GM19239 (cell line): ENCODE measurements around the gene TSPEAR.
"Not testable (repeated sequence)": the region's sequence is repeated elsewhere in the genome, so short reads cannot be mapped to it uniquely, and the experiment has no call there.

Experiments
- DNase-seq: peaks from one replicate; pipeline ENCODE4 v3.0.0; 2011; ENCODE audit warnings: low spot score; ENCODE audit not compliant: insufficient read length
- FAIRE-seq: peaks from 2 replicates; lab custom pipeline; 2011; peaks lifted over from hg19 to GRCh38; lab: Jason Lieb, UNC

TSPEAR gene

DNA sequence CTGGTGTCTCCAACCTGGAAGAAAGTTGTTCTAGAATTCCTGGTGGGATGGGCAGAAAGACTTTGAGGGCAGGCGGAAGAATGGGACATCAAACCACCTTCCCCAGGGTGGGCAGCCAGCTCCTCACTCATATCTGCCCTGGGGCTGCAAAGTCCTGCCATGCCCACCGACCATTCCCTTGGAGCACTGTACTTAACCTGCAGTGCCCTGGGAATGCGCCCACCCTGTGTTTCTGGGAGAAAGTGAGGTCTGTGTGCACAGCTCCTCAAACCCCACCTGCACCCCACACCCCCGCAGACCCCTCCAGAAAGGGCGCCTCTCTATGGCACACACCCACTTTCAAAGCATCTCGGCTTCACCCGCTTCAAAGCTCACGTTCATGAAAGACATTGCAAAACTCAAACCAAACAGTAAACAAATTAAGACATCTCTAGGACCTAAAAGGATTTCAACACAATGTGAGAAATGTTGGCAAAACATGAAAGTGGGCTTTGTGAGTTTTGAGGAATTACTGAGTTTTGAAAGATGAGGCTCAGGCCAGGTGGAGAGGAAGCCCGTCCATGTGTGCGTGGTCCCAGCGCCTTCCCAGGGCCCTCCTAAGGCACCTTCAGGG, 196.5 kb downstream of the TSPEAR start:
- FAIRE-seq (no peak), DNase-seq (no peak)

DNA sequence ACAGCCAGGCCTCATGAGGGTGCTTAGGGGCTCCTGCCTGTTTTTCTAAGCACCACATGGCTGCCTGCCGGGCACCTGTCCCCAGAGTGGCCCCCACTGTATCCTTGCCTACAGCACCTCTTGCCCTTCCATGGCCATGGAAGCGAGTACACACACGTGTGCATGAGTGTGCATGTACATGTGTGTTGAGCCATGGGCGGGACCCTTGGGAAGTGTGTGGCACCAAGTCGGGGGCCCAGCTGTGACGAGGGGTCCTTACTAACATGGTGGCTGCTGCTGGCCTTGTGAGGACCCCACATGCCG, 197.2 kb downstream of the TSPEAR start:
- FAIRE-seq = no peak

DNA sequence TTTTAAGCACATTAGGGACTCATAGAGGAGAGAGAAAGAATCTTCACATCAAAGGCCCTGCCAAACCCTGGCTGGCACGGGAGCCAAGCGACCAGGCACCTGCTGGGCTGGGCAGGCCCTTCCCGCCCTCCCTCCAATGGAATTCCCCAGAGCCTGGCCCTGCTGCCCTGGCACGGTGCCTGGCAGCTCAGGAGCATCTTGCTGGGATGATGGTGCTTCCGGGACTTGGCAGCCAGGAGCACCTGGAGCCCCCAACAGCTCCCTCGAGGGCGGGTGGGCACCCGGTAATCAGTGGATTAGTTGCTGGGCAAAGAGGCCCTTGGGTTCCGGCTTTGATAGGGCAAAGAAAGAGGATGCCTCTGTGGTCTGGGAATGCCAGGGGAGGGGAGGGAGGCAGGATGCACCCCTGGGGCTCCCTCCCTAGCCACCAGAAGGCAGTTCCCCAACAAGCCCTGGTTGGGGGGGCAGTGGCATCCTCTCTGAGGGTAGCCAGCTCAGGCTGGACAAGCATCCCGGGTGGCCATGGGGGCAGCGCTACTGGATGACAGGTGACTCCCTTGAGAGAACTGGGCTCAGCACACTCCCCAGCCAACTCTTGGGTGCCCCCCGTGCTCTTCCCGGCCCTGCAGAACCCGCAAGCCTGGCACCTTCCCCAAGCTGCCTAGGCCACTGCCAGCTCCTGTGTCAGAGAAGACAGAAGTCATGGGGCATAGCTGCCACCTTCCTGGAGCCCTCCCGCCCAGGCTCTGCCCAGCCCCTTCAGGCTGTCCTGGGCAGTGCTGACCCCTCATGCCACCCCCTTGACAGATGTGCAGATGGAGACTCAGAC, 197.8 kb downstream of the TSPEAR start:
- no peak for FAIRE-seq
- no peak for DNase-seq

More for the DNA sequence above, 197.2 kb downstream of the TSPEAR start:
- no peak for DNase-seq

DNA sequence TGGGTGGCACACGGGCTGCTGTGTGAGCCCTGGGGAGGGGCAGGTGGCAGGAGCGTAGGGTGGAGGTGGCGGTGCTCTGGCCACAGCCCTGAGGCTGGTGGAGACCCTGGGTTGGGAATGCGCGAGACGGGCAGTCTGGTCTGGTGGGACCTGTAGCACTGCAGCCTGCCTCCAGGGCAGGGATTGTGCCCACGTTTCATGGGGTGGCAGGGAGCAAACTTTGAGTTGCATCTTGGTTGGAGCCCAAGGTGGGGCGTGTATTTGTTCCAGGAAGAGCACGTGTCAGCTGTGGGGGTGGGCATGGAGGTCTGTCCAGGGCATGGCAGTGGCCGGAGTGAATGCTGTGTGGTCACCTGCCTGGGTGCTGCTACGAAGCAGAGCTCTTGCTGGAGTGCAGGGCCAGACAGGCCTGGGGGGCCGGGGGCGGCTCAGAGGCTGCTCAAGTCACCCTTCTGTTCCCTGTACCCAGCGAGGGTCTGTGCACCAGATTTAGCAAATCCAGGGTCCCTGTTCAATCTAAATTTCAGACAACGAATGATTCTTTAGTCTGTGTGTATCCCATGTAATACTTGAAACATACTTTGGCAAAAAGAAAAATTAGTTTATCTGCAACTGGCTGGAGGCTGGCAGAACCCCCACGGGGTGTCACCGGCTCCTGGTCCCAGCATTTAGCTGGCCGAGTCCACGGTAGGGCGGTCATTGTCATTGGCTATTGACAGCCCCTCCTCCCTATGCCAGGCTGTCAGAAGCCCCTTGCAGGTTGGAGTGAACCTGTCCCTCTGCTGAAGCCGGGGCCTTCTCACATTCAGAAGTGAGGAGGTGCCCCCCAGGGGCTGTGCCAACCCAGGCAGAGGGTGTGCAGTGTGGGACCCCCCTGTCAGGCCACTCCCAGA, 198.6 kb downstream of the TSPEAR start:
- DNase-seq (no peak), FAIRE-seq (no peak)

DNA sequence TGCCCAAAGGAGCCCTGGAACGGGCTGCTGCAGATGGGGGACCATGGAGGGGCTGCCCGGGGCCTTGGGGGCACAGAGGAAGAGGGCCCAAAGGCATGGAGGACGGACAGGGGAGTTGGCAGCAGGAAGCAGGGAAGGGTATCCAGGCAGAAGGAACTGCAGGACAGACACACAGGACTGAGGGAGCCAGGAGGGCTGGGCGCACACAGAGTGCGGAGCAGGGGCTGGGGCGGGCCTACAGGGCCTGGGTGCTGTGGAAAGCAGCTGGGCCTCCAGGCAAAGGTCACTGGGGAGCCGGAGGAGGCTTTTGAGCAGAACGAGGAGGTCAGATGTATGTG, 199.5 kb downstream of the TSPEAR start:
- no peak for FAIRE-seq
- DNase-seq = no peak

DNA sequence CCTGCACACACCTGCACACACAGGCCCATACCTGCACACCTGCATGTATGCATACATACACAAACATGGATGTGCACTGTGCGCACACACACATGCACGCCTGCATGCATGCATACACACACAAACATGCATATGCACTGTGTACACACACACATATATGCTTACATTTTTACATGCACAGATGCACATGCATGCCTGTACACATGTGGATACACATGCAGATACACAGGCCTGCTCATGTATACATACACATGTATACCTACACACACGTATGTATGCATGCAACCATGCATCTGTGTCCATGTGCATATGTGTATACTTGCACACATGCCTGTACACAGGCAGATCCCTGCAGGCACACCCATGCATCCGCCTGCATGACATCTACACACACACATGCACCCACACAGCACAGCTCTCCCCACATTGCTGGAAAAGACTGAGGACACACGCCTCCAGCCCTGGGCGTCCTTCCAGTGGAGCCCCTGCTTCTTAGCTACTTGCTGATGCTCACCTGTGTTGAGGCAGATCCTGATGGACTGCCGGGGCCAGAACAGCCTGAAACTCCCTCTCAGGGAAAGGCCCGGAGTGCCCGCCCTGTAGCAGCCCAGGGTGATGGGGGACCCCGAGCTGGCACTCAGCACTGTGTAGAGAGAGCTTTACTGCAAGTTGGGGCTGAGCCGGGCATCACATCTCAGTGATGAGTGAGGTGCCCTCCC, 200.0 kb downstream of the TSPEAR start:
- no peak for DNase-seq
- no peak for FAIRE-seq

DNA sequence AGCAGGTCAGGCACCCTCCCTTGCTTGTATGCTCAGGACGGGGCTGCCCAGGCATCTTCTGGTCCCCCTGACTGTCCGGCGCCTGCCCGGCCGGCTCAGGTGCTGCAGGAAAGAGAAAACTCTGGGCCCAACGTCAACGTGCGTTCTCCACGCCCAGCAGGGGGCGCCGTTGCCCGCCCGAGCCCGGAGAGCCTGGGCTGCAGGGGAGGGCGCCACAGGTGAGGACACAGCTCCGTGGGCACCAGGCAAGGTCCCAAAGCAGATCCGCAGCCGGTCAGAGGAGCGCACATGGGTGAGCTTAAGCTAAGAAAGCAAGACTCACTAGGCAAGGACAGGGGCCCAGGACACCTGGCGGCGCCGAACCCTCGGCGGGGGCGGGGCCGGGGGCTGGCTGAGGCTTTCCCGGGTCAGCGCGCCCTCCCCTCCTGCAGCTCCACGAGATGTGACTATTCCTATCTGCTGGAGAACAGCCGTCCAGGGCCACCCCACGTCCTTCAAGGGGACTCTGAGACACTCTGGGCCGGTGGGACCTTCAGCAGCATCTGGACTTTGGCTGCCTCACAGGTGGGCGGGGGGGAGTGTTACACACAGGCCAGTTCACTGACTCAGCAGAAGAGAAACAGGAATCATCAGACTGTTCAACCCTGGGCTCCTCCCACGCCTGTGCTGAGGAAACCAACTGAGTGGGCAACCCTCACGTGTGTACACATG, 200.7 kb downstream of the TSPEAR start:
- DNase-seq (peak; percentile 89), FAIRE-seq (peak; percentile 81)

DNA sequence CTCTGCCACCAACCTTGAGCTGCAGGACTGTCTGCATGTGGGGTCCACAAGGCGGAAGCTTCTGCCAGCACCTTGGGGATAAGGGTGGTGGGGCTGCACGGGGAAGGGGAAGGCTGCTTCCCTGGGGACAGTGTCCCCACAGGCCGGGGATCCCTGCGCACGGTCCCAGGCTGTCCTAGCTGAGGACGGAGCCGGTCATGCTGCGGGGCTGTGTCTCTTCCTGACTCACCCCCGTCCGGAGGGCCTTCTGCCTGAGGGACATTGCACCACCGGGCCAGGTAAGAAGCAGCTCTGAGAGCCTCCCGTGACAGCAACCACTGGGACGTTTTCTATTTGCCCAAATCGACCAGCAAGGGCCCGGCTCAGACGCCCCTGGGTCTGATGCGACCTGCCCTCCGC, 201.3 kb downstream of the TSPEAR start:
- FAIRE-seq = no peak
- no peak for DNase-seq

DNA sequence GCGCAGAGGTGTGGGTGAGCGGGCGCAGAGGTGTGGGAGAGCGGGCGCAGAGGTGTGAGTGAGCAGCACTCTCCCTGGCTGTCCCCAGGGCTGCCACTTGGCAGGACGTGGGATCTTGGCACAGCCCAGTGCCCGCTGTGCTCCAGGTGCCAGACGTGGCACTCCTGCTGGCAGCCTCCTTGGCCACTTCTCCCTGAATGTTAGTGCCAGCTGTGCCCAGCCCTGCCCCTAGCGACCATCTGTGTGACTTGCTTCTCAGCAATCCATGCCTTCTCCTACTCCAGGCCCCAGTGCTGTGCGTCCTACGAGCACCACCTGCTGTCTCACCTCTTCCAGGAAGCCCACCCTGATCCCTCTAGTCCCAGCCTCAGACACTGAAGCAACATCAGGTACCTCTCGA, 201.8 kb downstream of the TSPEAR start:
- FAIRE-seq = no peak
- no peak for DNase-seq

DNA sequence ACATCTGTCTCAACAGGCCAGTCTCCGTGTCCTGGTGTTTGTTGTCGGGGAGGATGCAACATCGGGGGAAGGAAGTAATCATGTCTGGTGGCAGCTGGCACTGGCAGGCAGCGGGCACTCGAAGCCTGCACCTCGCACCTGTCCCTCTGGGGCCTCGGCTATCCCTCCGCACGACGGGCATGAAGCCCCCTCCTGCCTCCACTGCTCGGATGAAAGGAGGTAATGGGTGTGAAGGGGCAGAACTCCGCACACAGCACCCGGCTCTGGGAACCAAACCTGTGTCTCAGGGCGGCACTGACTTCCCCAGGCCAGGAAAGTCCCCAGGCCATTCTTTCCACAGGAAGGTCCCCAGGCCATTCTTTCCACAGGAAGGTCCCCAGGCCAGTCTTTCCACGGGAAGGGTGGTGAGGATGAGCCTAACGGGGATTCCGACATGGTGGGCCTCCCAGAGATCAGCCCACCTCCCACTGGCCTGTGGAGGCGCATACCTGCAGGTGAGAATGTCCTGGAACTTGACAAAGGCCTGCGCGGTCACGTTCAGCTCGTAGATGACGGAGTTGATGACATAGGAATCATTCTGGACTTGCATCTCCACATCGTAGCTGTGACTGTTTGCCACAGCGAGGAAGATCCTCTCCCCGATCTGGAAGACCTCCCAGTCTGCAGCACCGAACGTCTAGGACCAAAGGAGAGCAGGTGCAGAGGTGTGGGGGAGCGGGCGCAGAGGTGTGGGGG, 202.5 kb downstream of the TSPEAR start:
- DNase-seq = no peak
- FAIRE-seq = no peak

DNA sequence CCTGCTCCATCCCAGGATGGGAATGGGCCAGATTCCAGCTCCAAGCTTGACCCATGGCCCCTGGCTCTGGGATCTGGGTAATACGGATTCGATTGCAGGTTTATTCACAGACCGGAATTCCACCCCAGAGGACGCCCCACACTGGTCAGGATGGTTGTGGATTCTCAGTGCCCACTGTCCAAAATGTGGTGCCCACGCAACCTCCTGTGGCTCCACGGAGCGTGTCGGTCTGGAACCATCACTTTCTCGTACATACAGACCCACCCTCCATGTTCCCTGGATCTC, 203.0 kb downstream of the TSPEAR start:
- FAIRE-seq = no peak
- DNase-seq = no peak

DNA sequence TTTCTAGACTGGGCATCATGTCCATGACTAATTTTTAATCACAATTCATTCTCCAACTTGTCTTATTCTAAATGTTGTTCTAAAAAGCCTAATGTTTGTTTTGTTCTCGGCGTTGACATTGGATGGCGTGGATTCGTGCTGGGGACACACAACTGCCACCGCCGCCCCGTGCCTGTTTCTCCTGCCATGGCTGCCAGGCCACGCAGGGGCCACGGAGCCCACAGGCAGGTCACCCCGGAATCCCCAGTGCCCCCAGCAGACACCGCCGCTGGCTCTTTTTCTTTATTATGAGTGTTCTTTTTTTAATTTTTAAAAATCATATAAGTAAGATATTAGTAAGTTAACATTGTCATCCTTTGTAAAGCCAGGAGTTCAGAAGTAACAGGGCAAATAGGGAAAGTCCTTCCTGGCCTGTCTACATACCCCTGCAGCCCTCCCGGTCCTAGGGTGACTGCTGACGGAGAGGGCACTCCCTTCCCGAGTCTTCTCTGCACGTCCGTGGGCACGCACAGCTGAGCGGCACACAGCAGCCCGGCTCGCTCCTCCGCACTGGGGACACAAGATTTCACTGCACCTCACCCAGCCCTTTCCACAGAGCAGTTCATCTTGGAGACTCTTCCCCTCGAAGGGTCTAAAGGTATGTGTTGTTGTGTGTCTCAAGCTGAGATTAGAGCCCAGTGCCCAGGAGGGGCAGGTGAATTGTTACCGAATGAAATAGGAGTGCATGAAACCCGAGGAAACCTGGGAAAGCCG, 203.5 kb downstream of the TSPEAR start:
- FAIRE-seq (no peak), DNase-seq (no peak)

DNA sequence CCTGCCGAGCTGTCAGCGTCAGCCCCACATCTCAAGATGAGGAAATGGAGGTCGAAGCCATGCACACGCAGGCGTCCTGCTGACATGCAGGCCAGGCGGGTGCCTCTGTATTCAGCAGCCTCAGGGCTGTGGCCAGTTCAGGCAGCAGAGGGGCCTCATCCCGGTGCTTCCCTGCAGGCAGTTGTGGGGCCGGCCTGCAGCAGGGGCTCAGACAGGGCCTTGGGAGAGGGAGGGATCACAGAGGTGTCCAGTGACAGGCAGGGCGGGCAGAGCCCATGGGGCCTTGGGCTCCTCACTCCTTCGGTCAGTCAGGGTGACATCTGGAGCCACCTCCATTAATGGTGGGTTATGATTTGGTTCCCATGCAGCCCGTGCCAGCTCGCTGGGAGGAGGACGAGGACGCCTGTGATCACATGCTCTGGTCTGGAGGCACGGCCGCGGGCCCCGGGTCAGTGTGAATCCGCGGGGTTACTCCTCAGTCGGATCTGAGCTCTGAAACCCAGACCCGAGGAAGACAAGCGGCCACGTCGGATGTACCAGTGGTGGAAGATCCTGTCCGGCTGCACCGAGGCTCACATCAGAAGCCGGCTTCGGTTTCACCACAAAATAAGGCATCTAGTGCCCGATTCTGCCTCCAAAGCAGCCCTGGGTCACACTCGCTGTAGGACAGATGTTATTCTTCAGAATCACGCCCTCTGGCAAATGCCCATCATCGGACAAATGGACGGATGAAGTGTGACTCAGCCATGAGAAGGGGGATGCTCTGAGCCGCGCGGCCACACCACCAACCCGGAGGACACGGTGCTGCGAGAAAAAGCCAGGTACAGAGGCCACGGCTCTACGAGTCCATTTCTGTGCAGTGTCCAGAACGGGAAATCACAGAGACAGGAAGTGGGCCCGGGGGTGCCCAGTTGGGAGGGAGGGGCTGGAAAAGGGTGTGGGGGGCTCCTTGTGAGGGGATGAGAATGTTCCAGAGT, 204.8 kb downstream of the TSPEAR start:
- FAIRE-seq = no peak

DNA sequence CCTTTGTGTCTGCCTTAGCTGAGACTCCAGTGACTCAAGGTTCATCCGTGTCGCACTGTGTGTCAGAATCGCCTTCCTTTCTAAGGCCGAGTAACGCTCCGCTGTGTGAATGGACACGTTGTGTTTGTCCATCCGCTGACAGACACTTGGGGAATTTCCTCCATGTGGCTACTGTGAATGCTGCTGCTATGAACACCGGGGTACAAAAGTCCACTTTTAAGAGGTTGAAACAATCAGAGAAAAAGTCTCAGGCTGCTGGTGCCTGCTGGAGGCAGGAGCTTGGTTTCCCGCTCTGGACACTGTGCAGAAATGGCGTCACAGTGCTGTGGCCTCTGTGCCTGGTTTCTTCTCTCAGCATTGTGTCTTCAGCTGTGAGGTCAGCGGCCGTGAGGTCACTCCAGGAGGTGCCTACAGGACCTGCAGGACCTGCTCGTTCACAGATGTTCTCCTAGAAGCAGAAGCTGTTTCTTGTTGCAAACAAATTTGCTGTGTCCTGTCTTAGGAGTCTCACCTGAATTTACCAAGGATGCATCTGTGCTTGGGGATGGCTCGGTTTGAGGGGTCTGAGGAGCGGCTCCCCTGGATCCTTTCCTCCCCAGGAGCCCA, 205.6 kb downstream of the TSPEAR start:
- no peak for FAIRE-seq
- no peak for DNase-seq

More for the DNA sequence above, 204.8 kb downstream of the TSPEAR start:
- DNase-seq = no peak

DNA sequence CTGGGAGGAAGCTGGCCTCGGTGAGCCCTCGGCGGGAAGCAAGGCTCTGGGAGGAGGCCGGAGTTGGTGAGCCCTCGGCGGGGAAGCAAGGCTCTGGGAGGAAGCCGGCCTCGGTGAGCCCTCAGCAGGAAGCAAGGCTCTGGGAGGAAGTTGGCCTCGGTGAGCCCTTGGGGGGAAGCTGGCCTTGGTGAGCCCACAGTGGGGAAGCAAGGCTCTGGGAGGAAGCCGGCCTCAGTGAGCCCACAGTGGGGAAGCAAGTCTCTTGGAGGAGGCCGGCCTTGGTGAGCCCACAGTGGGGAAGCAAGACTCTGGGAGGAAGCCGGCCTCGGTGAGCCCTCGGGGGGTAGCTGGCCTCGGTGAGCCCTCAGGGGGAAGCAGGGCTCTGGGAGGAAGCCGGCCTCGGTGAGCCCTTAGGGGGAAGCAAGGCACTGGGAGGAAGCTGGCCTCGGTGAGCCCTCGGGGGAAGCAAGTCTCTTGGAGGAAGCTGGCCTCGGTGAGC, 207.4 kb downstream of the TSPEAR start:
- no peak for FAIRE-seq
- DNase-seq = no peak

DNA sequence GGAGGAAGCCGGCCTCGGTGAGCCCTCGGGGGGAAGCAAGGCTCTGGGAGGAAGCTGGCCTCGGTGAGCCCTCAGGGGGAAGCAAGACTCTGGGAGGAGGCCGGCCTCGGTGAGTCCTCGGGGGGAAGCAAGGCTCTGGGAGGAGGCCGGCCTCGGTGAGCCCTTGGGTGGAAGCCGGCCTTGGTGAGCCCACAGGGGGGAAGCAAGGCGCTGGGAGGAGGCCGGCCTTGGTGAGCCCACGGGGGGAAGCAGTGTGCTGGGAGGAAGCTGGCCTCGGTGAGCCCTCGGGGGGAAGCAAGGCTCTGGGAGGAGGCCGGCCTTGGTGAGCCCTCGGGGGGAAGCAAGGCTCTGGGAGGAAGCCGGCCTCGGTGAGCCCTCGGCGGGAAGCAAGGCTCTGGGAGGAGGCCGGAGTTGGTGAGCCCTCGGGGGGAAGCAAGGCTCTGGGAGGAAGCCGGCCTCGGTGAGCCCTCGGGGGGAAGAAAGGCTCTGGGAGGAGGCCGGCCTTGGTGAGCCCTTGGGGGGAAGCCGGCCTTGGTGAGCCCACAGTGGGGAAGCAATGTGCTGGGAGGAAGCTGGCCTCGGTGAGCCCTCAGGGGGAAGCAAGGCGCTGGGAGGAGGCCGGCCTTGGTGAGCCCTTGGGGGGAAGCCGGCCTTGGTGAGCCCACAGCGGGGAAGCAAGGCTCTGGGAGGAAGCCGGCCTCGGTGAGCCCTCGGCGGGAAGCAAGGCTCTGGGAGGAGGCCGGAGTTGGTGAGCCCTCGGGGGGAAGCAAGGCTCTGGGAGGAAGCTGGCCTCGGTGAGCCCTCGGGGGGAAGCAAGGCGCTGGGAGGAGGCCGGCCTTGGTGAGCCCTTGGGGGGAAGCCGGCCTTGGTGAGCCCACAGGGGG, 208.1 kb downstream of the TSPEAR start:
- not testable (repeated sequence) for FAIRE-seq

More for the DNA sequence above, 208.1 kb downstream of the TSPEAR start:
- DNase-seq = not testable (repeated sequence)
